ENCODE results near the gene YAP1. TPM values are rescaled to one million over a fixed set of nuclear protein-coding genes. Genes with fewer than 3 reads are reported as not detected.

The YAP1 gene
- total RNA-seq, 1 experiment from 2014 or later: 57.5 TPM

GRCh38 chr11:102204174-102204573, 93.9 kb downstream of the YAP1 start:
- no TSS peak for BruUV-seq (replicated peaks)
- Mint-ChIP-seq H3K27ac (ENCODE audit: unreplicated experiment) (no peak overlapping the region), H3K27me3 (ENCODE audit: unreplicated experiment) (no peaks in the 10 kb centered on the region), H3K4me3 (ENCODE audit: low read depth, unreplicated experiment) (no peak overlapping the region), H3K4me1 (ENCODE audit: low read depth, unreplicated experiment) (peaks cover under 1% of the 10 kb centered on the region), H3K9me3 (ENCODE audit: low read depth, unreplicated experiment) (no peaks in the 10 kb centered on the region), H3K36me3 (ENCODE audit: insufficient read depth, unreplicated experiment) (peaks cover 3% of the 10 kb centered on the region)
- no peak for TF ChIP-seq CTCF (IDR thresholded peaks at IDR 0.05; ENCODE audit: unreplicated experiment)
- DNase-seq: no peak
- intact Hi-C loops (cut with micrococcal nuclease; ENCODE audit: unreplicated experiment): no loop called here
- CTCF ChIA-PET: no interaction called here

GRCh38 chr11:102205805-102206204, 95.6 kb downstream of the YAP1 start:
- DNase-seq: no peak
- no peaks in the 10 kb centered on the region for H3K27me3 Mint-ChIP-seq (ENCODE audit: unreplicated experiment)
- intact Hi-C loops (cut with micrococcal nuclease; ENCODE audit: unreplicated experiment): no loop called here
- CTCF ChIA-PET: no interaction called here
- H3K36me3 Mint-ChIP-seq (ENCODE audit: insufficient read depth, unreplicated experiment): peaks cover 7% of the 10 kb centered on the region
- no peak overlapping the region for H3K4me3 Mint-ChIP-seq (ENCODE audit: low read depth, unreplicated experiment)
- H3K9me3 Mint-ChIP-seq (ENCODE audit: low read depth, unreplicated experiment): no peaks in the 10 kb centered on the region
- no peaks in the 10 kb centered on the region for H3K4me1 Mint-ChIP-seq (ENCODE audit: low read depth, unreplicated experiment)
- no TSS peak for BruUV-seq (replicated peaks)
- no peak overlapping the region for H3K27ac Mint-ChIP-seq (ENCODE audit: unreplicated experiment)
- TF ChIP-seq CTCF (IDR thresholded peaks at IDR 0.05; ENCODE audit: unreplicated experiment): no peak

- no peak for DNase-seq
- Mint-ChIP-seq H3K27me3 (ENCODE audit: unreplicated experiment) (no peaks in the 10 kb centered on the region), H3K9me3 (ENCODE audit: low read depth, unreplicated experiment) (no peaks in the 10 kb centered on the region), H3K4me3 (ENCODE audit: low read depth, unreplicated experiment) (no peak overlapping the region), H3K4me1 (ENCODE audit: low read depth, unreplicated experiment) (no peaks in the 10 kb centered on the region), H3K36me3 (ENCODE audit: insufficient read depth, unreplicated experiment) (peaks cover 7% of the 10 kb centered on the region), H3K27ac (ENCODE audit: unreplicated experiment) (no peak overlapping the region)
- intact Hi-C loops (cut with micrococcal nuclease; ENCODE audit: unreplicated experiment): no loop called here
- CTCF ChIA-PET: no interaction called here
- TF ChIP-seq CTCF (IDR thresholded peaks at IDR 0.05; ENCODE audit: unreplicated experiment): no peak
- no TSS peak for BruUV-seq (replicated peaks)
Measured at GRCh38 chr11:102208835-102209234, 98.6 kb downstream of the YAP1 start.

GRCh38 chr11:102214623-102215022, 104.4 kb downstream of the YAP1 start:
- CTCF ChIA-PET: no interaction called here
- no TSS peak for BruUV-seq (replicated peaks)

More at GRCh38 chr11:102214623-102215022, 104.4 kb downstream of the YAP1 start:
- intact Hi-C loops (cut with micrococcal nuclease; ENCODE audit: unreplicated experiment): no loop called here
- Mint-ChIP-seq H3K27me3 (ENCODE audit: unreplicated experiment) (no peaks in the 10 kb centered on the region), H3K9me3 (ENCODE audit: low read depth, unreplicated experiment) (no peaks in the 10 kb centered on the region), H3K36me3 (ENCODE audit: insufficient read depth, unreplicated experiment) (peaks cover 4% of the 10 kb centered on the region), H3K27ac (ENCODE audit: unreplicated experiment) (no peak overlapping the region), H3K4me3 (ENCODE audit: low read depth, unreplicated experiment) (no peak overlapping the region), H3K4me1 (ENCODE audit: low read depth, unreplicated experiment) (no peaks in the 10 kb centered on the region)
- DNase-seq: no peak
- no peak for TF ChIP-seq CTCF (IDR thresholded peaks at IDR 0.05; ENCODE audit: unreplicated experiment)

Measured in Calu3 (cell line).